ENCODE results near the gene ZDHHC7. TPM values are rescaled to one million over a fixed set of nuclear protein-coding genes. Genes with fewer than 3 reads are reported as not detected.

ZDHHC7 gene
- total RNA-seq, 4 donors from 2014 or later: 49.8 to 59.2 (median 54.3) TPM

DNA sequence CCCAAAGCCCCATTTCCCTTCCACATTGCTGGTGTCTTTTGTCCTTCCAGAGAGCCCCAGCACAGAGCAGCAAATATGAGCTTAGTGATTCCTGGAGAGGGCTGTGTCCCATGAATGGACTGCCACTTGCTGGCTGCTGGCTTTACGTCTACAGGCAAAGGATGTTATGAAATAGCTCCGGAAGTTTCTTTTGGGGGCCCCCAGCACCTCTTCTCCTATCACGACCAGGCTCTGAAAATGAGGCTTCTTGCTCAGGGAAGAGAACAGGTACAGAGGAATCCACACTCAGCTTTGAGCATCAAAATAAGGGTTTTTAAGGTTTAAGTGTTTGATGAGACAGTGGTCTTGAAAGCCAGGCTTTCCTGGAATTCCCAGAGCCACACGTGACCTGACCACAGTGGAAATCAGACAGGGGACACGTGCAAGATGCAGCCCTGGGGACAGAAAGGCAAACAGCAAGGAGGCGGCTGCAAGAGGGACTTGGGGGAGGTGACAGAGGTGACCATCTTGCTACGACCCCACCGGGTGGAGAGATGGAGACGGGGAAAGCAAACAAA, 58.1 kb downstream of the ZDHHC7 start:
- no peak for DNase-seq
- Histone ChIP-seq H3K36me3 (no peaks in the 10 kb centered on the region), H3K4me1 (peaks cover 0 to 7% of the 10 kb centered on the region in 2 donors), H3K27me3 (no peaks in the 10 kb centered on the region), H3K9me3 (no peaks in the 10 kb centered on the region), H3K27ac (no peak overlapping the region), H3K4me3 (replicated peaks in 1 of 3) (no peak overlapping the region)
- TF ChIP-seq POLR2A (IDR thresholded peaks at IDR 0.05): no peak
- TF ChIP-seq, protein P1, sequence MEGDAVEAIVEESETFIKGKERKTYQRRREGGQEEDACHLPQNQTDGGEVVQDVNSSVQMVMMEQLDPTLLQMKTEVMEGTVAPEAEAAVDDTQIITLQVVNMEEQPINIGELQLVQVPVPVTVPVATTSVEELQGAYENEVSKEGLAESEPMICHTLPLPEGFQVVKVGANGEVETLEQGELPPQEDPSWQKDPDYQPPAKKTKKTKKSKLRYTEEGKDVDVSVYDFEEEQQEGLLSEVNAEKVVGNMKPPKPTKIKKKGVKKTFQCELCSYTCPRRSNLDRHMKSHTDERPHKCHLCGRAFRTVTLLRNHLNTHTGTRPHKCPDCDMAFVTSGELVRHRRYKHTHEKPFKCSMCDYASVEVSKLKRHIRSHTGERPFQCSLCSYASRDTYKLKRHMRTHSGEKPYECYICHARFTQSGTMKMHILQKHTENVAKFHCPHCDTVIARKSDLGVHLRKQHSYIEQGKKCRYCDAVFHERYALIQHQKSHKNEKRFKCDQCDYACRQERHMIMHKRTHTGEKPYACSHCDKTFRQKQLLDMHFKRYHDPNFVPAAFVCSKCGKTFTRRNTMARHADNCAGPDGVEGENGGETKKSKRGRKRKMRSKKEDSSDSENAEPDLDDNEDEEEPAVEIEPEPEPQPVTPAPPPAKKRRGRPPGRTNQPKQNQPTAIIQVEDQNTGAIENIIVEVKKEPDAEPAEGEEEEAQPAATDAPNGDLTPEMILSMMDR (IDR thresholded peaks at IDR 0.05): no peak
- 85 to 93% methylated on average over 9 of the region's 9 CpGs for WGBS, 2 donors
- intact Hi-C loops (cut with DNase I): loop anchor here (5.0 kb wide), 1 partner anchor 196 kb away; no protein-coding TSS in a partner anchor

DNA sequence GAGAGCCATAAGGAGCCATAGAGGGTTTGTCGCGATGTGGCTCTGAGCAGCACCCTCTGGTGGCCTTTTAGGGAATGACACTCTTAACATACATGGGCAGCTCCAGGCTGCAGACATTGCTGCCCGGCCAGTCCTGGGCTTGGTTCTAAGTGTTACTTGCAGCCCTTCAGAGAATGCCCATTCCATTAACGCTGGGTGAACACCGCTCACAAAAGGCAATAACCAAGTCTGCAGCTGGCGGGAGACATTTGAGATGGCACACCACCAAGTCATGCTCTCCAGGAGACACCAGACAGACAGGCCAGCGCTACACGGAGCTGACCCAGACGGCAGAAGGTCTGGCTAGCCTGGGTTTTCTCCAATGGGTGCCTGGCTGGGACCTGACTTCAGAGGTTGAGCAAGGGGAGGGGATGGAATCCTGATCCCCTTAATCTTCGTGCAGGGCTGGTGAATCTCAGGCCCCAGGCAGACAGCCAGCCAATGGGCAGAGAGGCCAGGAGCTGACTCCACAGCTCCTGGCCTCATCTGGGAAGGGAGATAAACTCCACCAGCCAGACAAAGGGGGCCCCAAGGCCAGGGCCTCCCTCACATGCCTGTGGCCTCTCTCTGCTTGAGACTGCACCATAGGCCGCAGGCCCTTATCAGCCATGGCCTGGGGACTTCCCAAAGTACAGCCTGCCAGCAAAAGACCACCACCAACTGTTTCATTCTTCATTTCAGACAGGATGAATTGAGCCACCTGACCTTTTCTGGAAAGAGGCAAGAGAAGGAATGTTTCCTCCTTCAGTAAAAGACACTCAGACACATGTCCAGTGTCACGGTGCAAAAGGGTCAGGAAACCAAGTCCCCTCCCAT, 58.8 kb downstream of the ZDHHC7 start:
- TF ChIP-seq, protein P1 (IDR thresholded peaks at IDR 0.05): peak; percentile 83 to 92 (median 86)
- TF ChIP-seq POLR2A (IDR thresholded peaks at IDR 0.05): no peak
- no peak overlapping the region for H3K27ac ChIP-seq
- DNase-seq: peak; percentile 81 to 83
- peaks cover 0 to 7% of the 10 kb centered on the region in 2 donors for H3K4me1 ChIP-seq
- H3K4me3 ChIP-seq (replicated peaks in 1 of 3): no peak overlapping the region
- H3K27me3 ChIP-seq: no peaks in the 10 kb centered on the region
- 28 to 45% methylated on average over 5 to 12 of the region's 12 CpGs for WGBS, 2 donors
- H3K36me3 ChIP-seq: no peaks in the 10 kb centered on the region
- H3K9me3 ChIP-seq: no peaks in the 10 kb centered on the region
- intact Hi-C loops (cut with DNase I): loop anchor here (5.0 kb wide), 1 partner anchor 195 kb away; no protein-coding TSS in a partner anchor

- no peaks in the 10 kb centered on the region for H3K27me3 ChIP-seq
- intact Hi-C loops (cut with DNase I): loop anchor here (5.0 kb wide), 1 partner anchor 194 kb away; no protein-coding TSS in a partner anchor
- no peaks in the 10 kb centered on the region for H3K36me3 ChIP-seq
- no peak overlapping the region for H3K4me3 ChIP-seq (replicated peaks in 1 of 3)
- H3K9me3 ChIP-seq: no peaks in the 10 kb centered on the region
- no peak for TF ChIP-seq POLR2A (IDR thresholded peaks at IDR 0.05)
- TF ChIP-seq, protein P1 (IDR thresholded peaks at IDR 0.05): no peak
- no peak for DNase-seq
- WGBS, 2 donors: 68 to 80% methylated on average over 3 to 8 of the region's 10 CpGs
- no peak overlapping the region for H3K27ac ChIP-seq
- H3K4me1 ChIP-seq: peaks cover 0 to 7% of the 10 kb centered on the region in 2 donors
Measured at GRCh38 chr16:84950906-84951305, 60.4 kb downstream of the ZDHHC7 start.

DNA sequence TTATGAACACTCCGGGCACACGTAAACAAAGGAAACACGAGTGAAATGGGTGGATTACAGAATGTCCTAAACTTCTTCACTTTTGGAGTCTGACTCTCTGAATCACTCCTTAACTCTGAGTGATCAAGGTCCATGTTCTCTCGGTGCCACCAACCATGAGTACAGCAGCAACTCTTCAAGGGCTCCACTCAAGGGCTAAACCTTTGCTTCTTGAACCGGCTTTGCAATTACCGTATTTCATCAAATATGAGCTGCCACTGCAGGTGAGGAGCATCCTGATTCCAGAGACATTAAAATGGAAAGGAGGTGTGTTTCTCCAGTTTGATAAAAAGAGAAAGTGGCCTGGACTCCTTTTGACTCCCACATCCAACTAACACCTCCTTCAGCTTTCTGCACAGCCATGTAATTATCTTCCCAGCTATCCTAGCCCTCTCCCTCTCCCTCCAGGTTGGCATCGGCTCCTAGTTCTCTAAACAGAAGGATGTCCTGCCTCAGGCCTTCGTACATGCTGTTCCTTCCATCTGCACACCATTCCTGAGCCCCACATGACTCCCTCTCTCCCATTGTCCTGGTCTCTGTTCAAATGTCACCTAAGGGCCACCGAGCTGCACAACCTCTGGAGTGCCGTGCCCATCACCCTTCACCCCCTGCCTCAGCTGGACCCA, 61.4 kb downstream of the ZDHHC7 start:
- Histone ChIP-seq H3K36me3 (no peaks in the 10 kb centered on the region), H3K4me1 (peaks cover 0 to 7% of the 10 kb centered on the region in 2 donors), H3K27ac (no peak overlapping the region), H3K9me3 (no peaks in the 10 kb centered on the region), H3K4me3 (replicated peaks in 1 of 3) (no peak overlapping the region), H3K27me3 (no peaks in the 10 kb centered on the region)
- intact Hi-C loops (cut with DNase I): loop anchor here (5.0 kb wide), 1 partner anchor 193 kb away; no protein-coding TSS in a partner anchor
- DNase-seq: peak; percentile 51 to 64
- TF ChIP-seq POLR2A (IDR thresholded peaks at IDR 0.05): no peak
- TF ChIP-seq, protein P1 (IDR thresholded peaks at IDR 0.05): no peak
- 50 to 60% methylated on average over 10 of the region's 10 CpGs for WGBS, 2 donors

Measured in thyroid gland (tissue), 4 donors.